ENCODE measurements around the gene RASAL1.

RASAL1 gene

GRCh38 chr12:113137861-113138783 is 2.6 kb upstream of the RASAL1 start:
- no peaks in the 10 kb centered on the region for H3K9me3 ChIP-seq (ENCODE audit: insufficient read depth, low read length)
- no peaks in the 10 kb centered on the region for H4K20me1 ChIP-seq (ENCODE audit: insufficient read depth, low read length)
- H3K4me1 ChIP-seq (ENCODE audit: low read length) = peaks cover 6% of the 10 kb centered on the region; the same call in 1 of the 2 replicates
- no peak overlapping the region for H3K4me3 ChIP-seq (ENCODE audit: low read length)
- no peak overlapping the region for H3K27ac ChIP-seq (ENCODE audit: low read length)
- H3K4me2 ChIP-seq (ENCODE audit: low read length) = no peak overlapping the region
- no peaks in the 10 kb centered on the region for H3K36me3 ChIP-seq (replicated peaks; ENCODE audit: low read depth, low read length)
- TF ChIP-seq, protein P1, sequence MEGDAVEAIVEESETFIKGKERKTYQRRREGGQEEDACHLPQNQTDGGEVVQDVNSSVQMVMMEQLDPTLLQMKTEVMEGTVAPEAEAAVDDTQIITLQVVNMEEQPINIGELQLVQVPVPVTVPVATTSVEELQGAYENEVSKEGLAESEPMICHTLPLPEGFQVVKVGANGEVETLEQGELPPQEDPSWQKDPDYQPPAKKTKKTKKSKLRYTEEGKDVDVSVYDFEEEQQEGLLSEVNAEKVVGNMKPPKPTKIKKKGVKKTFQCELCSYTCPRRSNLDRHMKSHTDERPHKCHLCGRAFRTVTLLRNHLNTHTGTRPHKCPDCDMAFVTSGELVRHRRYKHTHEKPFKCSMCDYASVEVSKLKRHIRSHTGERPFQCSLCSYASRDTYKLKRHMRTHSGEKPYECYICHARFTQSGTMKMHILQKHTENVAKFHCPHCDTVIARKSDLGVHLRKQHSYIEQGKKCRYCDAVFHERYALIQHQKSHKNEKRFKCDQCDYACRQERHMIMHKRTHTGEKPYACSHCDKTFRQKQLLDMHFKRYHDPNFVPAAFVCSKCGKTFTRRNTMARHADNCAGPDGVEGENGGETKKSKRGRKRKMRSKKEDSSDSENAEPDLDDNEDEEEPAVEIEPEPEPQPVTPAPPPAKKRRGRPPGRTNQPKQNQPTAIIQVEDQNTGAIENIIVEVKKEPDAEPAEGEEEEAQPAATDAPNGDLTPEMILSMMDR (IDR thresholded peaks at IDR 0.05; ENCODE audit: low read depth, low read length) = no peak
- TF ChIP-seq EZH2phosphoT487 (IDR thresholded peaks at IDR 0.05; ENCODE audit: low read depth) = no peak
- H3K27me3 ChIP-seq (ENCODE audit: low read depth, low read length) = 0 out of 2 replicates have a peak, but pooled peaks cover 5% of the 10 kb centered on the region
- H2AFZ ChIP-seq (ENCODE audit: low read depth, low read length) = no peak overlapping the region
- H3K79me2 ChIP-seq (ENCODE audit: low read length) = no peaks in the 10 kb centered on the region
- no peak overlapping the region for H3K9ac ChIP-seq (ENCODE audit: low read length)

DNA sequence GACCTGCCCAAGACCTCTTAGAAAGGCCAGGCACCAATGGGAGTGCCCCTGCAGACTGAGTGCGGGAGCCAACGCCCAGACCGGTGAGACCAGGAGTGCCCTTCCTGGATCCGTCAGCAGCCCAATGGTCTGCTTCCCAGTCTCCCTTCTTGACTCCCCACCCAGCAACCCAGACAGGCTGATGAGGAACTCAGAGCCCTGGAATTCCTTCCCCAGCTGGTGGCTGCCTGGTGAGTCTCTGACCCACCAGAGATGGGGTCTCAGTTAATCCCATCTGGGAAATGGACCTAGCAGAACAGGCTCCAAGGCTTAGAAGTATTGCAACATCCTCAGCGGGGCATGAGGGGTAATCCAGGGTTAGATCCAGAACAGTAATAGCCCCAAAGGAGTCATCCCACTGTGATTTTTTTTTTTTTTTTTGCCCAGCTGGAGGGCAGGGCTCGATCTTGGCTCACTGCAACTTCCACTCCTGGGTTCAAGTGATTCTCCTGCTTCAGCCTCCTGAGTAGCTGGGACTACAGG is 1.5 kb upstream of the RASAL1 start:
- Histone ChIP-seq H3K9me3 (ENCODE audit: insufficient read depth, low read length) (no peaks in the 10 kb centered on the region), H3K27ac (ENCODE audit: low read length) (no peak overlapping the region), H3K4me1 (ENCODE audit: low read length) (peaks cover 2% of the 10 kb centered on the region; the same call in 1 of the 2 replicates), H3K79me2 (ENCODE audit: low read length) (no peaks in the 10 kb centered on the region), H2AFZ (ENCODE audit: low read depth, low read length) (no peak overlapping the region), H4K20me1 (ENCODE audit: insufficient read depth, low read length) (no peaks in the 10 kb centered on the region), H3K27me3 (ENCODE audit: low read depth, low read length) (0 out of 2 replicates have a peak, but pooled peaks cover 5% of the 10 kb centered on the region), H3K9ac (ENCODE audit: low read length) (no peak overlapping the region), H3K4me3 (ENCODE audit: low read length) (no peak overlapping the region), H3K36me3 (replicated peaks; ENCODE audit: low read depth, low read length) (no peaks in the 10 kb centered on the region), H3K4me2 (ENCODE audit: low read length) (no peak overlapping the region)
- no peak for TF ChIP-seq EZH2phosphoT487 (IDR thresholded peaks at IDR 0.05; ENCODE audit: low read depth)
- TF ChIP-seq, protein P1 (IDR thresholded peaks at IDR 0.05; ENCODE audit: low read depth, low read length) = no peak

DNA sequence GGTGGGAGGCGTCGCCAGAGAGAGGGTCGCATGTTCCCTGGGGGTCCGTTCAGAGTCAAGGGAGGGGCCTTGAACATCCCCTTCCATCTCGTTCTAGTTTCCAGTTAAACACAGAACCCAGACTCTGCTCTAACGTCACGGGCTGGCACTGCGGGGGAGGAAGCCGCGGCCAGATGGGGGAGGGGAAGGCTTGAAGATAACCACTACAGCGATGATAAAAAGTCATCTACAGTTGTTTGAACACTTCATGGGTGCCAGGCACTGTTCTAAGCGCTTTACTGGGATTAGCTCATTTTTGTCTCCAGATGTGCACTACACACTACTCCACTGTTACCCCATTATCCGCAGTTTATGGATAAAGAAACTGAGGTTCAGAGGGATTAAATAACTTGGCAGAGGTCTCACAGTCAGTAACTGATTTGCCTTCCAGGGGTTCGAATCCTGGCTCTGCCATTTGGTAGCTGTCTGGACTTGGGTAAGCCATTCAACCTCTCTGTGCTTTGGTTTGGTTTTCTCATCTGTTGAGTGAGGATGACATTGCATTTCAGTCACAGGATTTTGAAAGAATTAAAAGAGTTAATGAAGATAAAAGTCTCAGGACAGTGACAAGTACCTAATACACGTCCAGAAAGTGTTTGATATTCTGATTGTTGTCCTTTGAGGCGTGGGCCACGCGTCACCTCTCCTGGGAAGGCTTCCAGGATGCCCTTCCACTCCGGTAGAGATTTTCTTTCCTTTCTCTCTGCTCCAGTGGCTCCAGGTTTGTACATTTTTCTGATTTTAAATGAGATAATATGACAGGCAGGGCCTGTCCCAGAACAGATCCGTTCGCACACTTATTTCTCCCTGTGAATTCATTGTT is 798 bp upstream of the RASAL1 start:
- Histone ChIP-seq H3K4me3 (ENCODE audit: low read length) (no peak overlapping the region), H3K27ac (ENCODE audit: low read length) (no peak overlapping the region)

More for the DNA sequence above, 798 bp upstream of the RASAL1 start:
- H3K36me3 ChIP-seq (replicated peaks; ENCODE audit: low read depth, low read length) = no peaks in the 10 kb centered on the region
- H3K4me2 ChIP-seq (ENCODE audit: low read length) = no peak overlapping the region
- no peaks in the 10 kb centered on the region for H3K79me2 ChIP-seq (ENCODE audit: low read length)
- H4K20me1 ChIP-seq (ENCODE audit: insufficient read depth, low read length) = no peaks in the 10 kb centered on the region
- no peak overlapping the region for H2AFZ ChIP-seq (ENCODE audit: low read depth, low read length)
- no peaks in the 10 kb centered on the region for H3K9me3 ChIP-seq (ENCODE audit: insufficient read depth, low read length)
- no peak overlapping the region for H3K9ac ChIP-seq (ENCODE audit: low read length)
- TF ChIP-seq, protein P1 (IDR thresholded peaks at IDR 0.05; ENCODE audit: low read depth, low read length) = no peak
- no peak for TF ChIP-seq EZH2phosphoT487 (IDR thresholded peaks at IDR 0.05; ENCODE audit: low read depth)
- 0 out of 2 replicates have a peak, but pooled peaks cover 5% of the 10 kb centered on the region for H3K27me3 ChIP-seq (ENCODE audit: low read depth, low read length)
- 0 out of 2 replicates have a peak, but pooled peaks cover 3% of the 10 kb centered on the region for H3K4me1 ChIP-seq (ENCODE audit: low read length)
